Stromal cell of bone marrow (primary cell): ENCODE results near the gene SPATS2L.

Source experiments
- DNase-seq: peaks from one replicate; pipeline ENCODE4 v3.0.0-alpha.2; 2012; ENCODE audit warnings: low read depth

Gene SPATS2L

GRCh38 chr2:200350850-200351285, 44.4 kb downstream of the SPATS2L start:
- no peak for DNase-seq

DNA sequence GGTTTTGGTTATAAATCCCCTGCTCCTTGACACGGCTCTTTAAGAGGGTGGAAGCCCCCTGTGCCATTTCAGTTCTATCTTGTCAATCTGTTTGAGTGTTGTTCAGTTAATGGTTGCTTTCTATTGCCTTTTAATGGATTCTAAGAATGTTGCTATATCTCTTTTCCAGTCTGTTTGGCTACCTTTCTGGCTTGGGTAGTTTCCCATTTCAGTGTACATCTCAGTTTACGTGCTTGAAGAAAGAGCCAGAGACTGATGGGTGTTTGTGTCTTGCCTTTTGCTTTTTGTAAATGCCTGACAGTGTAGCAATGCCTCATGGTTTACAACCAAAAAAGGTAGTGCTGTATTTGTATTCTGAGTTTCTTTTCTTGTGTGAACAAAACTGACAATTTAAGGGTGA, 45.3 kb downstream of the SPATS2L start:
- DNase-seq: no peak

- no peak for DNase-seq
Measured at GRCh38 chr2:200352636-200353035, 46.1 kb downstream of the SPATS2L start.

DNA sequence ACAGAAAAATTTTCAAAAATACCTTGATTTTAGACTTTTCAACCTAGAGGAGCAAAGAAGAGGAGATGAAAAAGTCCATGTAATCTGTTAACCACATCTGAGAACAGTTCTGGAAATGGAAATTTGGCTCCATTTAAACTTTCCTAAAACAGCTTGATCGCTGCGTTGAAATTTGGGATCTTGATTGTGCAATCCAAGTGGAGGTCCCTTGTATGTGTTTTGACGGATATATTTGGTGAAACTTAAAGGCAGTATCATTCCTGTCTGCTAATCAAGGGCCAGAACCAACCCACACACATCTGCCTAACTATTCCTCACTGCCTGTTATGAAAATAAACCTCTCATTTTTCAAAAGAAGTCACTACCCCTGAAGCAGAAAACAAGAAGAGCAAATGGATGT, 46.6 kb downstream of the SPATS2L start:
- no peak for DNase-seq

- DNase-seq: no peak
Measured at GRCh38 chr2:200353874-200354273, 47.4 kb downstream of the SPATS2L start.

DNA sequence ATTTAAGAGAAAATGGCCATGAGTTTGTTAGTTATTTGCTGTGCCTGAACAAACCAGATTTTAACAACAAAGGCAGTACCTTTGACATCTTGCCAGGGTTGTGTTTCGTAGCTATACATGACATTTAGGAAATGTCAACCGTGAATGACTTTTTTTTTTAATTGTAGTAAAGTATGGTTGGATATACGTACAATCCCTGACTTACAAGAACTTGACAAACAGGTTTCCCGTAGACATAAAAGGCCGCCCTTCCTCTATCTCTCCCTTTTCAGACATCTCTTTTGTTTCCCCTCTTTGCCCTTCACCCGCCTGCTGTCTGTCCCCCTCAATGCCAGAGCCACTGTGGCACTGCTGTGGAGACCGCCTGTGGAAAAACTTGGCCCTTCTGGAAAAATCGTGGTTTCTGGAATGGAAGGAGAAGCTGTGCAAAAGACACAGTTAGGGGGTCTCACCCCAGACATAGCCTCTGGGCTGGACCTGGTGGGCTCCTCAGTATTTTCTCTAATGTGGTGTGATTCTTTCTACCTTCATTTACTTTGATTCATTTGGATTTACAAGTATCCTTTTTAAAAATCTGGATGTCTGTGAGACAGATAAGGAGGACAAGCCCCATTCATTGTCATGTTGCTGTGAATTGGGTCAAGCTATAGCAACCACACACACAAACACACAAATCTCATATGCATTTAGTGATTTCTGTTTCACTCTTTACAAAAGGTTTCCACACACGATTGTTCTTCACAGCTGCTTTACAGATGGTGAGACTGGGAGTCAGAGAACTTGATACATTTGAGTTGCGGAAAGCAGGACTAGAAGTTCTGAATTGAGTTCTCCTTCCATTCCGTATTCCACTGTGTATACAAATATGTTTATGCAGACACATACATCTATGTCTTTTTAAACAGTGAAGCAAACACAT, 48.6 kb downstream of the SPATS2L start:
- DNase-seq: no peak

DNA sequence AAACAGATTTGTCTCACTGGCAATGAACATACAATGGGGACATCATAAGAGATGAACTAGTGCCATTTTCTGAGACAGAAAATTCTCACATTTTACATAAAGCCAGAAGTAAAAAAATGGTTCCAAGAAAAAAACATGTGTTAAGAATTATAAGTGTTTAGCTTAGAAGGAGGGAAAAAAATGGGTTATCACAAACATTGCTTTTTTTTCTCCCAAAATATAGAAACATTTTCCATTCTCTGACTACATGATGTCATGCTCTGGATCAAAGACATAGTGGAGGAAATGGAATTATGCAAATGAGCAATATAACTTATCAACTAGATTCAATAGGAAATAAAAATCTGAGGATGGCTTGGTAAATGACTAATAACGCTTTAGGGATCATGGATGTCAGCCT, 49.8 kb downstream of the SPATS2L start:
- no peak for DNase-seq

- DNase-seq: no peak
Measured at GRCh38 chr2:200356857-200357384, 50.4 kb downstream of the SPATS2L start.

DNA sequence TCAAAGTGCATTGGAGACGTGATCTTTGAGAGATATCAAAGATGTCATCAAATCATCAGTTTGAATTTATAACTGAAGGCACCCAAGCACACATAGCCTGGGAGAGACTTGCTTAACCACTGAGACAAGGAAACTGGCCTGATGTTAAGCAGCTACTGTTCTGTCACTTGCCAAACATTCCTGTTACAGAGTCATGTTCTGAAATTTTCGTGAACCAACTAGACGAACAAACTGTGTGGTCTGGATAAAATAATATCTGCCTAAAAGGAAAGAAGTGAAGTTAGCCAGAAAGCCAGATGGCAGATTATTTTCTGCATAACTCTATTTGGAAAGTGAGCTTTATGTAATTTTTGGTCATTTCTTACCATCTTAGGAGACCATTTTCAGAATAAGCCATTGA, 51.4 kb downstream of the SPATS2L start:
- DNase-seq: no peak

GRCh38 chr2:200359552-200359951, 53.1 kb downstream of the SPATS2L start:
- no peak for DNase-seq

GRCh38 chr2:200360364-200360763, 53.9 kb downstream of the SPATS2L start:
- DNase-seq: no peak

GRCh38 chr2:200362202-200362917, 55.9 kb downstream of the SPATS2L start:
- no peak for DNase-seq

DNA sequence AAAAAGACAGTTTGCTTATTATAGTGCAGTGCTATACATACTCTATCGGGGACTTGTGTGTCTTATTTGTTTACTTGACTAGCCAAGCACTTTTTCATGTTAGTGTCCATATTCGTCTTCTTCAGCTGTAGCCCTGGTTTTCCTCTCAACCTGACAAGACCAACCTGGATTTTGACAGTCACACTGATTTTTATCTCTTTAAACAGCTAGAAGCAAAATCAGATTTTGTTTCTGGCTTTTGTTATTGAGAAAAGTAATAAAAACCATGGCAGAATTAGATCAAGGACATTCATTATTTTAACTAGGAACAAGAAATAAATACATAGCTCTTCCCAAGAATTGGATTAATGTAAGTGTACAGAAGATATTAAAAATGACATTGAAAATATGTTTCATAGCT, 56.8 kb downstream of the SPATS2L start:
- DNase-seq: no peak

DNA sequence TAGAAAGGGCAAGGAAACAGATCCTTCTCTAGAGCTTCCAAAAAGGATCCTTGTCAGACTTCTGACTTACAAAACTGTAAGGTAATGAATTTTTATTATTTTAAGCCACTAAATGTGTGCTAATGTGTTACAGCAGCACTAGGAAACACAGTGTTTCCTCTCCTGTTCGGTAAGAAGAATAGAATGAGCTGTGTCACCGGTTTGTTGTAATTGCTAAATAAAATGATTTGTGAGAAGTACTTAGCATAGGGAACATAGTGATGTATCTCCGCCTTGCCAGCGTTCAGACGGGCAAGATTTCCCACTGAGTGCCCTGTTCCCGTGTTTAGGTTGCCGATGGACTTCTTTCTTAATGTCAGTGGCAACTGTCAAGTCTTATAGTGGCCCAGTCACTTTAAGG, 57.6 kb downstream of the SPATS2L start:
- no peak for DNase-seq

DNA sequence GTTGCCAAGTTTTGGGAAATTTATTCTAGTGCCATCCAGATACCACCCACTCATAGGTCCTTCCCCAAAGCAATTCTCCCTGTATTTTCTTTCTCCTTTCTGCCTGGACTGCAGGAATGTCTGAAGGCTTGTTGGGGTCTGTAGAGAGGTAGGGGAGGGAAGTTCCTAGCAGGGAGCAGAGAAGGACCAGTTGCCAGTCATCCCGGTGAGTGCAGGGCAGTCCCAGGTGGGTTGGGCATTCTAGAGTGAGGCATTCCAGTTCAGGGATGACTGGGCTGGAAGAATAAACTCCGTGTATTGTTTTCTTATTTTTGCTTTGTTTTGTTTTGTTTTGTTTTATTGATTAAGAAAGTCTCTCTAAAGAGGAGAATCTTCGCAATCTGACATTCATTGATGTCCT, 58.1 kb downstream of the SPATS2L start:
- no peak for DNase-seq

- DNase-seq: no peak
Measured at GRCh38 chr2:200365209-200365608, 58.7 kb downstream of the SPATS2L start.

GRCh38 chr2:200367155-200367554, 60.7 kb downstream of the SPATS2L start:
- no peak for DNase-seq

- no peak for DNase-seq
Measured at GRCh38 chr2:200369886-200370285, 63.4 kb downstream of the SPATS2L start.

DNA sequence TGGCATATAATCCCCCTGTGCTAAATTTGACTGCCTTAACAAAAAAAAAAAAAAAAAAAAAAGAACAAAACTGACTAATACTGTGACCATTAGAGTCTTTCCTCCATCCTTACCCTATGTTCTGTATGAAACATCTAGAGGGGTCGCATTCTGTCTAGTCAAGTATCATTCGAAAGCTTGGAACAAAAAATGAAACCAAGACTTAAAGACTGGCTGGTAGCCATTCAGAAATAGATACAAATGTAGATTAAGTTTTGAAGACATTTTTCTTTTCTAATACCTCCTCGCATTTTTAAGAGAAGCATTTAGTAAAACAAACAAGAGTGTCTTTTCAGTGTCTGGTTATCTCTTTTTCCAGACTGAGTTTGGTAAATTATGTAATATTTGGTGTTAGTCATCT, 66.7 kb downstream of the SPATS2L start:
- no peak for DNase-seq

GRCh38 chr2:200373973-200374416, 67.5 kb downstream of the SPATS2L start:
- no peak for DNase-seq

GRCh38 chr2:200376513-200377354, 70.2 kb downstream of the SPATS2L start:
- DNase-seq: no peak
